Astrocyte (in vitro differentiated cells and primary cell): ENCODE data around the gene AJAP1. TPM values are rescaled to one million over a fixed set of nuclear protein-coding genes. Genes with fewer than 3 reads are reported as not detected.

ENCODE experiments used
- DNase-seq: peaks from one replicate; pipeline ENCODE4 v3.0.0-alpha.2; 2010; ENCODE audit warnings: low read depth
- FAIRE-seq: peaks from 2 replicates; lab custom pipeline; 2011; peaks lifted over from hg19 to GRCh38; lab: Jason Lieb, UNC
- H2AFZ ChIP-seq: 2 replicates; pipeline ENCODE4 v1.6.0; 2012; ENCODE audit warnings: low read depth, low read length, inconsistent platforms
- H3K27ac ChIP-seq: 2 replicates; pipeline ENCODE4 v1.5.1; 2011; ENCODE audit warnings: low read depth, low read length, inconsistent platforms
- H3K27me3 ChIP-seq: 2 replicates; pipeline ENCODE4 v1.6.0; 2011; ENCODE audit warnings: low read length, inconsistent platforms; ENCODE audit not compliant: insufficient read depth
- H3K36me3 ChIP-seq: 2 replicates; pipeline ENCODE4 v1.5.1; 2011; ENCODE audit warnings: low read length, inconsistent platforms; ENCODE audit not compliant: insufficient read depth
- H3K4me1 ChIP-seq: 2 replicates; pipeline ENCODE4 v1.5.1; 2011; ENCODE audit warnings: low read length, inconsistent platforms; ENCODE audit not compliant: insufficient read depth
- H3K4me2 ChIP-seq: 2 replicates; pipeline ENCODE4 v1.6.0; 2012; ENCODE audit warnings: low read length, inconsistent platforms
- H3K4me3 ChIP-seq: 2 replicates; pipeline ENCODE4 v1.5.1; 2011; ENCODE audit warnings: low read depth, mild to moderate bottlenecking, low read length, inconsistent platforms; ENCODE audit not compliant: insufficient read depth
- H3K79me2 ChIP-seq: 2 replicates; pipeline ENCODE4 v1.6.0; 2012; ENCODE audit warnings: mild to moderate bottlenecking, low read length, inconsistent platforms; ENCODE audit not compliant: insufficient read depth
- H3K9ac ChIP-seq: 2 replicates; pipeline ENCODE4 v1.6.0; 2012; ENCODE audit warnings: mild to moderate bottlenecking, low read length, inconsistent platforms
- H3K9me3 ChIP-seq: 2 replicates; pipeline ENCODE4 v1.5.1; 2012; ENCODE audit warnings: low read depth, mild to moderate bottlenecking, low read length, inconsistent platforms; ENCODE audit not compliant: insufficient read depth
- H4K20me1 ChIP-seq: 2 replicates; pipeline ENCODE4 v1.6.0; 2012; ENCODE audit warnings: low read length, inconsistent platforms; ENCODE audit not compliant: insufficient read depth
- H3K27ac Mint-ChIP-seq: one replicate; pipeline ENCODE4 v1.8.0; 2021; ENCODE audit warnings: mild to moderate bottlenecking, mixed read lengths; ENCODE audit not compliant: unreplicated experiment
- H3K27me3 Mint-ChIP-seq: one replicate; pipeline ENCODE4 v1.8.0; 2021; ENCODE audit warnings: low read depth, mixed read lengths; ENCODE audit not compliant: unreplicated experiment
- H3K36me3 Mint-ChIP-seq: one replicate; pipeline ENCODE4 v1.8.0; 2021; ENCODE audit warnings: low read depth, mixed read lengths; ENCODE audit not compliant: unreplicated experiment
- H3K4me1 Mint-ChIP-seq: one replicate; pipeline ENCODE4 v1.8.0; 2021; ENCODE audit warnings: low read depth, mixed read lengths; ENCODE audit not compliant: unreplicated experiment
- H3K4me3 Mint-ChIP-seq: one replicate; pipeline ENCODE4 v1.8.0; 2021; ENCODE audit warnings: mild to moderate bottlenecking, moderate library complexity, mixed read lengths; ENCODE audit not compliant: unreplicated experiment
- H3K9me3 Mint-ChIP-seq: one replicate; pipeline ENCODE4 v1.8.0; 2021; ENCODE audit warnings: mild to moderate bottlenecking, mixed read lengths; ENCODE audit not compliant: unreplicated experiment
- CTCF ChIP-seq: IDR thresholded peaks from 2 replicates; pipeline ENCODE4 v1.5.1; 2011; ENCODE audit warnings: low read depth, mild to moderate bottlenecking, inconsistent platforms, low read length, moderate library complexity; ENCODE audit not compliant: insufficient read depth
- EZH2 ChIP-seq: IDR thresholded peaks from 2 replicates; pipeline ENCODE4 v1.6.1; 2012; ENCODE audit warnings: mild to moderate bottlenecking, low read length, inconsistent platforms; ENCODE audit not compliant: insufficient read depth
- total RNA-seq: library from RNA; stranded (reverse); gene quantifications from 2 replicates; pipeline ENCODE4 v1.2.1, GENCODE V29; 2021

Gene AJAP1
- total RNA-seq, 1 donor from 2014 or later = 0.34 TPM

DNA sequence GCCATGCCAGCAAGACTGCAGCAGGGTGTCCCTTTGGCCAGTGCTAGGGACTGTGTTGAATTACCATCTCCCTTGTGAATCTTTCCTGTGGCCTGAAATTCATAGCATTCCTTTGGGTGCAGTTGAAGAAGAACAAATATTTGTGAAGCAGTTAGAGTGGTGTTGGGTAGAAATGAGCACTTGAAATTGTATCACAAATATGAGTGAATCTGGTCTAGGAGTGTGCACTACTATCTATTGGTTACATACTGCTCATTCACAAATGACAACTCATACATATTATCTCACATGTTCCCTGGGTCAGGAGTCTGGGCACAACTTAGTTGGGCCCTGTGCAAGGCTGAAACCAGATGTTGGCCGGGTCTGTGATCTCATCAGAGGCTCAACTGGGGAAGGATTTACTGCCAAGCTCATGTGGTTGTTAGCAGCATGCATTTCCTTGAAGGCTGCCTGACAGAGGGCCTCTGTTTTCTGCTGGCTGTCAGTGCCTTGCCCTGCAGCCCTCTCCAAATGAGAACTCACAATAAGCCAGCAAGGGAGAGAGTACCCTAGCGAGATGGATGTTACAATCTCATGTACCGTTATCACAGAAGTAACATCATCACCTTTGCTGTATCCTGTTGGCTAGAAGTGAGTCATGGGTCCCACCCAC lies 23.8 kb downstream of the AJAP1 start:
- Mint-ChIP-seq H3K27me3 (peaks cover 11% of the 10 kb centered on the region), H3K27ac (no peak overlapping the region), H3K36me3 (peaks cover 2% of the 10 kb centered on the region), H3K4me1 (peaks cover 3% of the 10 kb centered on the region), H3K9me3 (peaks cover 14% of the 10 kb centered on the region), H3K4me3 (no peak overlapping the region)
- Histone ChIP-seq H3K9me3 (peaks cover 3% of the 10 kb centered on the region), H3K79me2 (no peaks in the 10 kb centered on the region), H3K4me2 (no peak overlapping the region), H3K36me3 (no peaks in the 10 kb centered on the region), H3K27me3 (no peaks in the 10 kb centered on the region), H4K20me1 (no peaks in the 10 kb centered on the region), H3K4me3 (no peak overlapping the region), H3K27ac (no peak overlapping the region), H2AFZ (no peak overlapping the region), H3K9ac (no peak overlapping the region), H3K4me1 (no peaks in the 10 kb centered on the region)
- no peak for DNase-seq
- no peak for TF ChIP-seq EZH2
- no peak for TF ChIP-seq CTCF
- FAIRE-seq = no peak

- Mint-ChIP-seq H3K4me1 (peaks cover 4% of the 10 kb centered on the region), H3K36me3 (peaks cover 1% of the 10 kb centered on the region), H3K9me3 (peaks cover 14% of the 10 kb centered on the region), H3K27me3 (peaks cover 26% of the 10 kb centered on the region), H3K27ac (no peak overlapping the region), H3K4me3 (no peak overlapping the region)
- FAIRE-seq = no peak
- no peaks in the 10 kb centered on the region for H3K4me1 ChIP-seq
- no peaks in the 10 kb centered on the region for H4K20me1 ChIP-seq
- no peaks in the 10 kb centered on the region for H3K27me3 ChIP-seq
- peaks cover 9% of the 10 kb centered on the region for H3K9me3 ChIP-seq
- DNase-seq = no peak
- no peak overlapping the region for H3K4me3 ChIP-seq
- H3K27ac ChIP-seq = no peak overlapping the region
- H3K4me2 ChIP-seq = no peak overlapping the region
- no peak overlapping the region for H3K9ac ChIP-seq
- no peak for TF ChIP-seq CTCF
- H3K79me2 ChIP-seq = no peaks in the 10 kb centered on the region
- H3K36me3 ChIP-seq = no peaks in the 10 kb centered on the region
- H2AFZ ChIP-seq = no peak overlapping the region
Measured at GRCh38 chr1:4681026-4681425, 26.6 kb downstream of the AJAP1 start.

DNA sequence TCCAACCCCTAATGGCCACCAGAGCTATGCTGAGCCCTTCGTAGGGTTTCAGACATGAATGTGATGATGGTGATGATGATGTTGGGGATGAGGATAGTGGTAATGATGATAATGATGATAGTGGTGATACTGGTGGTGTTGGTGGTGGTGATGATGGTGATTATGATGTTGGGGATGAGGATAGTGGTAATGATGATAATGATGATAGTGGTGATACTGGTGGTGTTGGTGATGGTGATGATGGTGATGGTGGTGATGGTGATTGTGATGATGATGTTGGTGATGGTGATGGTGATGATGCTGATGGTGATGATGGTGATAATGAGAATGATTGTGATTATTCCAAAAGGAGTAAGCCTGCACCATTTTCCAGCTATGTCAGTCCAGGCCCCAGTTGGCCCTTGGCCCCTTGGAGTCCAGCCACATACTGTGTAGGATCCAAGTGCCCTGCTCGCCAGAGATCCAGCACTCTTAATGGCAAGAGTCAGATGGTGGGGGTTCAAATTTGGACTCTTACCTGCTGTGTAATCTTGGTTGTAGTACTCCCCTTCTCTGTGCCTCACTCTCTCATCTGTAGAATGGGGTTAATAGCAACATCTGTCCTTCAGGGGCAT lies 28.3 kb downstream of the AJAP1 start:
- Histone ChIP-seq H2AFZ (no peak overlapping the region), H3K4me3 (no peak overlapping the region), H3K9ac (no peak overlapping the region), H3K4me1 (no peaks in the 10 kb centered on the region), H3K36me3 (no peaks in the 10 kb centered on the region), H3K27me3 (no peaks in the 10 kb centered on the region), H4K20me1 (no peaks in the 10 kb centered on the region), H3K9me3 (peaks cover 10% of the 10 kb centered on the region), H3K79me2 (no peaks in the 10 kb centered on the region), H3K27ac (no peak overlapping the region), H3K4me2 (no peak overlapping the region)
- Mint-ChIP-seq H3K9me3 (peaks cover 12% of the 10 kb centered on the region), H3K27ac (no peak overlapping the region), H3K27me3 (peaks cover 39% of the 10 kb centered on the region), H3K36me3 (no peaks in the 10 kb centered on the region), H3K4me1 (peaks cover 4% of the 10 kb centered on the region), H3K4me3 (no peak overlapping the region)
- no peak for TF ChIP-seq CTCF
- no peak for TF ChIP-seq EZH2
- DNase-seq = no peak
- FAIRE-seq = no peak
